ENCODE data around the gene TCF7. TPM values are rescaled to one million over a fixed set of nuclear protein-coding genes. Genes with fewer than 3 reads are reported as not detected.

TCF7 gene
- total RNA-seq, 1 experiment from 2014 or later: 13.0 TPM

GRCh38 chr5:134130239-134130945 is 15.9 kb downstream of the TCF7 start:
- no peaks in the 10 kb centered on the region for H3K27me3 ChIP-seq (ENCODE audit: insufficient read depth, low read depth)
- H3K36me3 ChIP-seq (ENCODE audit: low read depth): no peaks in the 10 kb centered on the region
- H3K4me1 ChIP-seq (replicated peaks; ENCODE audit: insufficient read depth): peaks cover 10% of the 10 kb centered on the region
- DNase-seq: no peak
- peaks cover 24% of the 10 kb centered on the region; the same call in 1 of the 2 replicates for H3F3A ChIP-seq (ENCODE audit: insufficient read depth, low read depth)
- ChIA-PET CTCF (no interaction called here), POLR2A (ENCODE audit: unreplicated experiment) (interaction anchor here (0.7 kb wide), 1 partner anchor 122 kb away, joined by 3 read pairs; no protein-coding TSS in a partner anchor)
- H3K9me2 ChIP-seq (ENCODE audit: insufficient read depth): no peaks in the 10 kb centered on the region
- no peak overlapping the region for H3K4me3 ChIP-seq
- no peak overlapping the region for H3K27ac ChIP-seq
- no peak overlapping the region for H2AFZ ChIP-seq
- no peaks in the 10 kb centered on the region for H3K79me2 ChIP-seq (ENCODE audit: low read depth)
- TF ChIP-seq EZH2 (IDR thresholded peaks at IDR 0.05; ENCODE audit: low read depth): no peak
- TF ChIP-seq, protein P1, sequence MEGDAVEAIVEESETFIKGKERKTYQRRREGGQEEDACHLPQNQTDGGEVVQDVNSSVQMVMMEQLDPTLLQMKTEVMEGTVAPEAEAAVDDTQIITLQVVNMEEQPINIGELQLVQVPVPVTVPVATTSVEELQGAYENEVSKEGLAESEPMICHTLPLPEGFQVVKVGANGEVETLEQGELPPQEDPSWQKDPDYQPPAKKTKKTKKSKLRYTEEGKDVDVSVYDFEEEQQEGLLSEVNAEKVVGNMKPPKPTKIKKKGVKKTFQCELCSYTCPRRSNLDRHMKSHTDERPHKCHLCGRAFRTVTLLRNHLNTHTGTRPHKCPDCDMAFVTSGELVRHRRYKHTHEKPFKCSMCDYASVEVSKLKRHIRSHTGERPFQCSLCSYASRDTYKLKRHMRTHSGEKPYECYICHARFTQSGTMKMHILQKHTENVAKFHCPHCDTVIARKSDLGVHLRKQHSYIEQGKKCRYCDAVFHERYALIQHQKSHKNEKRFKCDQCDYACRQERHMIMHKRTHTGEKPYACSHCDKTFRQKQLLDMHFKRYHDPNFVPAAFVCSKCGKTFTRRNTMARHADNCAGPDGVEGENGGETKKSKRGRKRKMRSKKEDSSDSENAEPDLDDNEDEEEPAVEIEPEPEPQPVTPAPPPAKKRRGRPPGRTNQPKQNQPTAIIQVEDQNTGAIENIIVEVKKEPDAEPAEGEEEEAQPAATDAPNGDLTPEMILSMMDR (conservative IDR thresholded peaks at IDR 0.05): no peak
- no peaks in the 10 kb centered on the region for H3K9me3 ChIP-seq (ENCODE audit: insufficient read depth, low read depth)
- intact Hi-C loops (cut with micrococcal nuclease; ENCODE audit: unreplicated experiment): no loop called here
- H3K4me2 ChIP-seq: no peak overlapping the region
- peaks cover 4% of the 10 kb centered on the region for H4K20me1 ChIP-seq (ENCODE audit: insufficient read depth)
- BruUV-seq (replicated peaks): no TSS peak

DNA sequence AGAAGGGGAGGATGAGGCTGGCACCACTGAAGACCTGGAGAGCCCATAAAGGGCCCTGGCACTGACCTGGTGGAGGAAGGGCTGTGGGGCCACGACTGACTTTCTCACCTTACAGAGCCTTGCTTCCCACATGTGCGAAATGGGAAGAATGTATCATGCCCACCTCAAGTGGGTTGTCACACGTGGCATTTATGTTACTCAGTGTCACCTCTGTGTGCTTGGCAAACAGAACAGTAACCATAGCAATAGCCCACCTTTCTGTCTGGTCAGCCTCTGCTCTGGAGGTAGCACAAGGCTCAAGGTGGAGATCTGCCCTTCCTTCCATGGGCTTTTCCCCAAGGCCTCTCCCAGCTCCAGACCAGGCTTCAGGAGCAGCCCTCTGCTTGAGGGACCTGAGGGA is 16.7 kb downstream of the TCF7 start:
- H3K79me2 ChIP-seq (ENCODE audit: low read depth): no peaks in the 10 kb centered on the region

GRCh38 chr5:134131578-134132350 is 17.3 kb downstream of the TCF7 start:
- no TSS peak for BruUV-seq (replicated peaks)
- POLR2A ChIA-PET (ENCODE audit: unreplicated experiment): no interaction called here

More for the DNA sequence above, 16.7 kb downstream of the TCF7 start:
- Histone ChIP-seq H3F3A (ENCODE audit: insufficient read depth, low read depth) (peaks cover 17% of the 10 kb centered on the region; the same call in 1 of the 2 replicates), H3K9me2 (ENCODE audit: insufficient read depth) (no peaks in the 10 kb centered on the region), H3K4me1 (replicated peaks; ENCODE audit: insufficient read depth) (peaks cover 2% of the 10 kb centered on the region), H4K20me1 (ENCODE audit: insufficient read depth) (peaks cover 4% of the 10 kb centered on the region), H3K4me2 (no peak overlapping the region), H3K4me3 (no peak overlapping the region), H2AFZ (no peak overlapping the region), H3K36me3 (ENCODE audit: low read depth) (no peaks in the 10 kb centered on the region), H3K9me3 (ENCODE audit: insufficient read depth, low read depth) (no peaks in the 10 kb centered on the region), H3K27me3 (ENCODE audit: insufficient read depth, low read depth) (no peaks in the 10 kb centered on the region), H3K27ac (no peak overlapping the region)
- no TSS peak for BruUV-seq (replicated peaks)
- no peak for TF ChIP-seq EZH2 (IDR thresholded peaks at IDR 0.05; ENCODE audit: low read depth)
- TF ChIP-seq, protein P1 (conservative IDR thresholded peaks at IDR 0.05): no peak
- CTCF ChIA-PET: no interaction called here
- no peak for DNase-seq
- intact Hi-C loops (cut with micrococcal nuclease; ENCODE audit: unreplicated experiment): no loop called here
- POLR2A ChIA-PET (ENCODE audit: unreplicated experiment): no interaction called here

More at GRCh38 chr5:134131578-134132350, 17.3 kb downstream of the TCF7 start:
- H3K36me3 ChIP-seq (ENCODE audit: low read depth): 0 out of 2 replicates have a peak, but pooled peaks cover 3% of the 10 kb centered on the region
- no peaks in the 10 kb centered on the region for H3K9me3 ChIP-seq (ENCODE audit: insufficient read depth, low read depth)
- no peak for TF ChIP-seq EZH2 (IDR thresholded peaks at IDR 0.05; ENCODE audit: low read depth)
- TF ChIP-seq, protein P1 (conservative IDR thresholded peaks at IDR 0.05): no peak
- no peak for DNase-seq
- H3K27ac ChIP-seq: no peak overlapping the region
- no peaks in the 10 kb centered on the region for H3K9me2 ChIP-seq (ENCODE audit: insufficient read depth)
- H3K4me3 ChIP-seq: no peak overlapping the region
- H4K20me1 ChIP-seq (ENCODE audit: insufficient read depth): peaks cover 4% of the 10 kb centered on the region
- no peaks in the 10 kb centered on the region for H3K27me3 ChIP-seq (ENCODE audit: insufficient read depth, low read depth)
- CTCF ChIA-PET: no interaction called here
- intact Hi-C loops (cut with micrococcal nuclease; ENCODE audit: unreplicated experiment): no loop called here
- H3K4me2 ChIP-seq: no peak overlapping the region
- no peaks in the 10 kb centered on the region for H3K79me2 ChIP-seq (ENCODE audit: low read depth)
- peaks cover 12% of the 10 kb centered on the region; the same call in 1 of the 2 replicates for H3F3A ChIP-seq (ENCODE audit: insufficient read depth, low read depth)
- H3K4me1 ChIP-seq (replicated peaks; ENCODE audit: insufficient read depth): no peaks in the 10 kb centered on the region
- no peak overlapping the region for H2AFZ ChIP-seq

Measured in PC-9 (cell line).